OCI-LY3 (cell line): ENCODE measurements around the gene PCSK4.

ENCODE experiments used
- H2AFZ ChIP-seq: fragments of 200-600, 300-600 bp; shearing (Covaris generic); 2 replicates; pipeline ENCODE4 v1.6.0; 2014; ENCODE audit warnings: antibody characterized with exemption, low read depth, low read length
- H3K27ac ChIP-seq: fragments of 200-600, 300-600 bp; sonication (generic); 2 replicates; pipeline ENCODE4 v1.5.1; 2014; ENCODE audit warnings: mild to moderate bottlenecking, low read length, moderate library complexity, mixed read lengths
- H3K27me3 ChIP-seq: fragments of 200-600, 300-600 bp; sonication (generic); 2 replicates; pipeline ENCODE4 v1.6.1; 2014; ENCODE audit warnings: low read depth, low read length, mixed read lengths
- H3K36me3 ChIP-seq: fragments of 200-600, 300-600 bp; sonication (generic); replicated peaks from 2 replicates; pipeline ENCODE3; 2014; ENCODE audit warnings: low read depth, low read length, mixed read lengths
- H3K4me1 ChIP-seq: fragments of 300-600, 200-600 bp; sonication (generic); 2 replicates; pipeline ENCODE4 v1.6.1; 2014; ENCODE audit warnings: low read length, mixed read lengths
- H3K4me2 ChIP-seq: fragments of 200-600, 300-600 bp; sonication (generic); 2 replicates; pipeline ENCODE4 v1.6.1; 2014; ENCODE audit warnings: low read length, mixed read lengths
- H3K4me3 ChIP-seq: fragments of 300-600, 200-600 bp; sonication (generic); 2 replicates; pipeline ENCODE4 v1.5.1; 2014; ENCODE audit warnings: antibody characterized with exemption, mild to moderate bottlenecking, low read length, moderate library complexity
- H3K79me2 ChIP-seq: fragments of 300-600, 200-600 bp; shearing (Covaris generic); 2 replicates; pipeline ENCODE4 v1.6.1; 2014; ENCODE audit warnings: mild to moderate bottlenecking, low read length, mixed read lengths
- H3K9ac ChIP-seq: fragments of 300-600, 200-600 bp; shearing (Covaris generic); 2 replicates; pipeline ENCODE4 v1.6.0; 2014; ENCODE audit warnings: mild to moderate bottlenecking, low read length, moderate library complexity
- H3K9me3 ChIP-seq: fragments of 200-600, 300-600 bp; shearing (Covaris generic); 2 replicates; pipeline ENCODE4 v1.6.1; 2014; ENCODE audit warnings: low read length, mixed read lengths; ENCODE audit not compliant: insufficient read depth
- H4K20me1 ChIP-seq: fragments of 200-600, 300-600 bp; sonication (generic); 2 replicates; pipeline ENCODE4 v1.6.1; 2016; ENCODE audit warnings: low read length, mixed read lengths; ENCODE audit not compliant: insufficient read depth
- EZH2phosphoT487 ChIP-seq: fragments of 200-600 bp; shearing (Covaris generic); IDR thresholded peaks from 2 replicates; pipeline ENCODE4 v1.6.1; 2018; ENCODE audit warnings: antibody characterized with exemption, mixed run types, low read depth
- TF ChIP-seq, protein P1 (sequence below): fragments of 200-600, 300-600 bp; sonication (generic); IDR thresholded peaks from 2 replicates; pipeline ENCODE4 v1.5.1; 2014; ENCODE audit warnings: antibody characterized with exemption, low read length, low read depth

The PCSK4 gene

DNA sequence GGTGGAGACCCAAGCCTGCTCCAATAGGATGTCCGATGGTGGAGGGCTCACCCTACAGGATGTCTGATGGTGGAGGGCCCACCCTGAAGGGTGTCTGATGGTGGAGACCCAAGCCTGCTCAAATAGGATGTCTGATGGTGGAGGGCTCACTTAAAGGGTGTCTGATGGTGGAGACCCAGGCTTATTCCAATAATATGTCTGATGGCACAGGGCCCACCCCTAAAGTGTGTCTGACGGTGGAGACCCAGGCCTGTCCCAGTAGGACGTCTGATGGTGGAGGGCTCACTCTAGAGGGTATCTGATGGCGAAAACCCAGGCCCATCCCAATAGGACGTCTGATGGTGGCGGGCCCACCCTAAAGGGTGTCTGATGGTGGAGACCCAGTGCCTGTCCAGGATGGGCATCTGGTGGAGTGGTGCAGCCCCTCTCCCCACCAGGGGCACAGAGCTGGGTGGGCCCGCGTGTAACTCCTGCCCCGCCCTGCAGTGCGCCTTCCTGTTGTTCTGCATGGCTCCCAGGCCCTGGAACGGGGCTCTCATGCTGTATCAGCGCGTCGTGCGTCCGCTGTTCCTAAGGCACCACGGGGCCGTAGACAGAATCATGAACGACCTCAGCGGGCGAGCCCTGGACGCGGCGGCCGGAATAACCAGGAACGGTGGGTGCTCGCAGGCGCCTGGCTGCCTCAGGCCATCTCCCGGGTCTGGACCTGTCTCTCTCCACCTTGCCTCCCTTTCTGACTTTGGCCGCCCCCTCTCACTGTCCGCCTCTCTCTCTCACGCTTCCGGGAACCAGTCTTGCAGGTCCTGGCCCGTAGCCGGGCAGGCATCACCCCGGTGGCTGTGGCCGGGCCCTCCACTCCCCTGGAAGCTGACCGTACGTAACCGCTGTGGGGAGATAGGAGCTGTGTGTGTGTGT is 5.9 kb upstream of the PCSK4 start:
- no peak for TF ChIP-seq EZH2phosphoT487
- TF ChIP-seq, protein P1, sequence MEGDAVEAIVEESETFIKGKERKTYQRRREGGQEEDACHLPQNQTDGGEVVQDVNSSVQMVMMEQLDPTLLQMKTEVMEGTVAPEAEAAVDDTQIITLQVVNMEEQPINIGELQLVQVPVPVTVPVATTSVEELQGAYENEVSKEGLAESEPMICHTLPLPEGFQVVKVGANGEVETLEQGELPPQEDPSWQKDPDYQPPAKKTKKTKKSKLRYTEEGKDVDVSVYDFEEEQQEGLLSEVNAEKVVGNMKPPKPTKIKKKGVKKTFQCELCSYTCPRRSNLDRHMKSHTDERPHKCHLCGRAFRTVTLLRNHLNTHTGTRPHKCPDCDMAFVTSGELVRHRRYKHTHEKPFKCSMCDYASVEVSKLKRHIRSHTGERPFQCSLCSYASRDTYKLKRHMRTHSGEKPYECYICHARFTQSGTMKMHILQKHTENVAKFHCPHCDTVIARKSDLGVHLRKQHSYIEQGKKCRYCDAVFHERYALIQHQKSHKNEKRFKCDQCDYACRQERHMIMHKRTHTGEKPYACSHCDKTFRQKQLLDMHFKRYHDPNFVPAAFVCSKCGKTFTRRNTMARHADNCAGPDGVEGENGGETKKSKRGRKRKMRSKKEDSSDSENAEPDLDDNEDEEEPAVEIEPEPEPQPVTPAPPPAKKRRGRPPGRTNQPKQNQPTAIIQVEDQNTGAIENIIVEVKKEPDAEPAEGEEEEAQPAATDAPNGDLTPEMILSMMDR = no peak
- no peak overlapping the region for H3K4me2 ChIP-seq
- no peaks in the 10 kb centered on the region for H3K79me2 ChIP-seq
- H3K27me3 ChIP-seq = no peaks in the 10 kb centered on the region
- no peaks in the 10 kb centered on the region for H3K4me1 ChIP-seq
- no peaks in the 10 kb centered on the region for H3K9me3 ChIP-seq
- no peak overlapping the region for H3K9ac ChIP-seq
- no peak overlapping the region for H3K4me3 ChIP-seq
- H4K20me1 ChIP-seq = no peaks in the 10 kb centered on the region
- no peak overlapping the region for H2AFZ ChIP-seq
- H3K36me3 ChIP-seq = no peaks in the 10 kb centered on the region
- no peak overlapping the region for H3K27ac ChIP-seq

DNA sequence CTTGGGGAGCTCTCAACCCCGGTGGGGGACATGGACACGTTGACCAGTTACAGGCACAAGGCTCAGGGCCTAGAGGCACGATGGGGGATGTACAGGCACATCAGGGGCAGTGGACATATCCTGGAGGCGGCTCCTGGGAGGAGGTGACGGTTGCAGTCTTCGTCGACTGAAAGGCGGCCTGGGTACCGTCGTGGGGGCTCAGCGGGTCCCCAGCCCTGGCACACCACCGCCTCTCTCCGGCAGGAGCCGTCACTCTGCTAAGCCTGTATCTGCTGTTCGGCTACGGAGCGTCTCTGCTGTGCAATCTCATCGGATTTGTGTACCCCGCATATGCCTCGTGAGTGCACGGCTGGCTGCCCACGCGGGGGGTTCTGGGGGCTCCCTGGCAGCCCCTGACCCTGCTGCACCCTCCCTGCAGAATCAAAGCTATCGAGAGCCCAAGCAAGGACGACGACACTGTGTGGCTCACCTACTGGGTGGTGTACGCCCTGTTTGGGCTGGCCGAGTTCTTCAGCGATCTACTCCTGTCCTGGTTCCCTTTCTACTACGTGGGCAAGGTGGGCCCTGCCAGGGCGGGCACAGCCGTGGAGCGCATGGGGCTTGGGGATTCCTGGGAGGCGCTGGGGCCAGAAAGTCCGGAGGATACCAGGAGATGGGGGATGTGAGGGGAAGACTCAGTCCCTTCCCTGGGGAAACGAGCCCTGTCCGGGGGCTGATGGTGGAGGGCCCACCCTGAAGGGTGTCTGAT is 5.1 kb upstream of the PCSK4 start:
- H2AFZ ChIP-seq = no peak overlapping the region
- H3K27ac ChIP-seq = no peak overlapping the region
- no peaks in the 10 kb centered on the region for H3K36me3 ChIP-seq
- H3K9ac ChIP-seq = no peak overlapping the region
- no peaks in the 10 kb centered on the region for H4K20me1 ChIP-seq
- TF ChIP-seq, protein P1 = no peak
- TF ChIP-seq EZH2phosphoT487 = no peak
- H3K4me3 ChIP-seq = no peak overlapping the region
- no peaks in the 10 kb centered on the region for H3K27me3 ChIP-seq
- H3K9me3 ChIP-seq = no peaks in the 10 kb centered on the region
- no peaks in the 10 kb centered on the region for H3K79me2 ChIP-seq
- no peak overlapping the region for H3K4me2 ChIP-seq
- no peaks in the 10 kb centered on the region for H3K4me1 ChIP-seq

DNA sequence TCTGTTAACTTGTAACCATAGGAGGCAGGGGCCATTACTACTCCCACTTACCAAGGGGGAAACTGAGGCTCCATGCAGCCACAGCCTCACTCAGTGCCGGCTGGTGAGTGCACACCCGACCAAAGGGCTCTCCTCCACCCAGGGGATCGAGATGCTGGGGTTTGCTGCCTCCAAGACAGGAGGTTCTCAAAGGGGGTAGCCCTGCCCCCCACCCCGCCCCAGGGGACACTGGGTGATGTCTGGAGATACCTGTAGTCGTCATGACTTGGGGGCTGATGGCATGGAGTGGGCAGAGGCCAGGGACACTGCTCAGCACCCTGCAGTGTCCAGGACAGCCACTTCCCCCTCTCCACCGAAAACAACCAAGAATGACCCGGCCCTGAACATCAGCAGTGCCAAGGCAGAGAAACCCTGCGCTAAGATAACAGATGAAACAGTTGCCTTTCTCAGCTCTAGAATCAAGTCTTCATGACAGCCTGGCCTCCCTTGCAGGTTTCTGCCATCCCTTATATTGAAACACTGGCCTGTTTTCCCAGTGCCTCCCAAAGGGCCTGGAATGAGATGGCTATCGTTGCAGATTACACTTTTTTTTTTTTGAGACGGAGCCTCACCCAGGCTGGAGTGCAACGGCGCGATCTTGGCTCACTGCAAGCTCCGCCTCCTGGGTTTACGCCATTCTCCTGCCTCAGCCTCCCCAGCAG is 4.1 kb upstream of the PCSK4 start:
- H3K27ac ChIP-seq = no peak overlapping the region
- TF ChIP-seq EZH2phosphoT487 = no peak
- TF ChIP-seq, protein P1 = no peak
- H3K27me3 ChIP-seq = no peaks in the 10 kb centered on the region
- no peaks in the 10 kb centered on the region for H3K79me2 ChIP-seq
- H3K4me3 ChIP-seq = no peak overlapping the region
- H4K20me1 ChIP-seq = no peaks in the 10 kb centered on the region
- H3K9ac ChIP-seq = no peak overlapping the region
- no peaks in the 10 kb centered on the region for H3K9me3 ChIP-seq
- no peaks in the 10 kb centered on the region for H3K36me3 ChIP-seq
- H3K4me1 ChIP-seq = no peaks in the 10 kb centered on the region
- H2AFZ ChIP-seq = no peak overlapping the region
- H3K4me2 ChIP-seq = no peak overlapping the region
